Adrenal gland (tissue), 12 donors: ENCODE results near the gene BRD4. TPM values are rescaled to one million over a fixed set of nuclear protein-coding genes. Genes with fewer than 3 reads are reported as not detected.

Experiments
- DNase-seq, 7 donors: peaks; one replicate each; pipeline ENCODE4 v3.0.0-alpha.2; 2019 to 2020
- H3K27ac ChIP-seq, 5 donors: fragments of 200-600 bp; sonication (generic) in 4 of 5; 1 replicate in 3 of 5; 2 replicates in 2 of 5; pipeline versions ENCODE4 v1.5.1 to v1.8.0; 2016 to 2020; ENCODE audit warnings: mild to moderate bottlenecking in 1 of 5
- H3K27me3 ChIP-seq: fragments of 200-600 bp; 2 replicates; pipeline ENCODE4 v1.8.0; 2021
- H3K36me3 ChIP-seq, 2 donors: fragments of 200-600 bp; replicated peaks in 1 of 2; 1 replicate in 1 of 2; 2 replicates in 1 of 2; pipeline versions ENCODE4 v1.5.1 to v1.8.0; 2018 to 2022
- H3K4me1 ChIP-seq, 2 donors: fragments of 200-600 bp; replicated peaks in 1 of 2; 1 replicate in 1 of 2; 2 replicates in 1 of 2; pipeline versions ENCODE4 v1.5.1 to v1.8.0; 2018 to 2021
- H3K4me3 ChIP-seq, 4 donors: fragments of 200-600 bp; sonication (generic) in 3 of 4; one replicate each; pipeline ENCODE4 v1.5.1; 2016 to 2018
- H3K9me3 ChIP-seq, 3 donors: fragments of 200-600 bp; sonication (generic) in 1 of 3; replicated peaks in 1 of 3; 1 replicate in 2 of 3; 2 replicates in 1 of 3; pipeline versions ENCODE4 v1.5.1 to v1.8.0; 2016 to 2021
- POLR2A ChIP-seq, 2 donors: fragments of 450-650 bp; IDR thresholded peaks; one replicate each; pipeline ENCODE4 v1.6.1; 2017; ENCODE audit warnings: antibody characterized with exemption in 2 of 2, mild to moderate bottlenecking in 2 of 2, moderate library complexity in 1 of 2
- WGBS, 4 donors: extraction: QIAGEN DNeasy Blood & Tissue Kit in 2 of 4; methylation state at CpG; one replicate each; pipeline versions ENCODE4 v1.1.5 to v1.1.7; 2013 to 2017; 5-methylcytosine and 5-hydroxymethylcytosine counted together
- intact Hi-C, 2 donors: fragments of 100-400 bp; cut with DNase I; formaldehyde crosslinking; loops; one replicate each; pipeline versions ENCODE4 v1.14.1 to v1.15.0; 2022 to 2023
- polyA plus RNA-seq, 3 donors: library from polyadenylated mRNA; stranded (reverse); fragments of 200-250 nt in 2 of 3; fragments of 350-450 nt in 1 of 3; fragmentation: Illumina TruSeq in 1 of 3; extraction: RNeasy Lipid Tissue Mini Kit (QIAGEN cat#74804) in 1 of 3; gene quantifications; one replicate each; pipeline ENCODE4 v1.2.3, GENCODE V29; 2013 to 2014
- total RNA-seq, 9 donors: library from RNA; depleted of rRNA in 4 of 9; stranded (reverse); fragments of >200 nt in 4 of 9; fragments of 120-200 nt in 1 of 9; fragmentation: NEBNext Ultra II Directional in 1 of 9; extraction: Animal tissue kit (Norgen Biotek cat#: 25700) in 1 of 9; gene quantifications; one replicate each; pipeline versions ENCODE4 v1.1.0 to v1.2.4, GENCODE V29; 2013 to 2023
- TF ChIP-seq, protein P1 (sequence below), 6 experiments: fragments of 450-650 bp in 4 of 6; fragments of 200-600 bp in 2 of 6; sonication (generic) in 1 of 6; IDR thresholded peaks; 1 replicate in 5 of 6; 2 replicates in 1 of 6; pipeline versions ENCODE4 v1.5.1 to v1.8.0; 2016 to 2021; ENCODE audit warnings: antibody characterized with exemption in 6 of 6, mild to moderate bottlenecking in 2 of 6, moderate library complexity in 1 of 6
- donor health status: healthy with polysubstance abuse.
- donor health status: Bipolar disorder and iron deficiency.
- donor health status: DM: yes; HTN: yes; CAD: no.
- donor health status: DM: no; HTN: no; CAD: no.
- donor health status: DM: no; HTN: no; CAD: no.
- donor health status: DM: yes; HTN: yes; CAD: no.

The BRD4 gene
- total and polyA plus RNA-seq, 12 donors: 10.1 to 109 (median 34.9) TPM

DNA sequence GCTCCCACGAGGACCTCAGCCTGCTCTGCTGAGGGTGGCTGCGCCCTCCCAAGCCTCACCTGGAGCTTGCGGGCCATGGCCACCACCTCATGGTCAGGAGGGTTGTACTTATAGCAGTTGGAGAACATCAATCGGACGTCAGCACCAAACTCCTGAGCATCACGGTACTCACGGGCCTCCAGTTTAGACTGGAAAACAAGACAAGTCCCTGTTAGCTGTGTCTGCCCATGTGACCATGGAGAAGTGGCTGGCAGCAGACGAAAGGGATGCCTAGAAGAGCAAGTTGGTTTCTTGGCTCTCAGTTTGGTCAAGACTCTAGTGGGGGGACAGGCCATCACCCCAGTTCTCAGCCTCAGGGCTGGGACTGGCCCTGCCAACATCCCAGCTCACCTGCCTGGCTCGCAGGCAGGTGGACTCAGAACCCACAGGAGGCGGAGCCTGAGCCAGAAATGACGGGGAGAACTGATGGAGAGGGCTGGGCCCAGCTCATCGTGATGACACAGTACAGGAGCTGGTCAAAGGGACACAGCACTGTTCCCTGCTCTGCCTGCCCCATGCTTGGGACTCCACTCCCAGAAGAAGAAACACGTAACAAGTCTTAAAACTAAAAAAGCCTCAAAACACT is 68.9 kb downstream of the BRD4 start:
- Histone ChIP-seq H3K4me3 (no peak overlapping the region), H3K27ac (peak overlapping the region in 2 of 5 donors; percentile 88 to 91), H3K27me3 (no peaks in the 10 kb centered on the region), H3K4me1 (peaks cover 26 to 39% of the 10 kb centered on the region in 2 donors), H3K36me3 (peaks cover 0 to 91% of the 10 kb centered on the region in 2 donors), H3K9me3 (no peaks in the 10 kb centered on the region)
- DNase-seq: no peak
- WGBS, 4 donors: 69 to 77% (median 72%) methylated on average over 10 to 13 of the region's 13 CpGs
- intact Hi-C loops: loop anchor here (5.0 to 10.0 kb wide), 2 partner anchors 69 to 291 kb away; partner anchors contain the start of gene BRD4 (in 1 of the 2)
- TF ChIP-seq, protein P1, sequence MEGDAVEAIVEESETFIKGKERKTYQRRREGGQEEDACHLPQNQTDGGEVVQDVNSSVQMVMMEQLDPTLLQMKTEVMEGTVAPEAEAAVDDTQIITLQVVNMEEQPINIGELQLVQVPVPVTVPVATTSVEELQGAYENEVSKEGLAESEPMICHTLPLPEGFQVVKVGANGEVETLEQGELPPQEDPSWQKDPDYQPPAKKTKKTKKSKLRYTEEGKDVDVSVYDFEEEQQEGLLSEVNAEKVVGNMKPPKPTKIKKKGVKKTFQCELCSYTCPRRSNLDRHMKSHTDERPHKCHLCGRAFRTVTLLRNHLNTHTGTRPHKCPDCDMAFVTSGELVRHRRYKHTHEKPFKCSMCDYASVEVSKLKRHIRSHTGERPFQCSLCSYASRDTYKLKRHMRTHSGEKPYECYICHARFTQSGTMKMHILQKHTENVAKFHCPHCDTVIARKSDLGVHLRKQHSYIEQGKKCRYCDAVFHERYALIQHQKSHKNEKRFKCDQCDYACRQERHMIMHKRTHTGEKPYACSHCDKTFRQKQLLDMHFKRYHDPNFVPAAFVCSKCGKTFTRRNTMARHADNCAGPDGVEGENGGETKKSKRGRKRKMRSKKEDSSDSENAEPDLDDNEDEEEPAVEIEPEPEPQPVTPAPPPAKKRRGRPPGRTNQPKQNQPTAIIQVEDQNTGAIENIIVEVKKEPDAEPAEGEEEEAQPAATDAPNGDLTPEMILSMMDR (IDR thresholded peaks at IDR 0.05): no peak
- no peak for TF ChIP-seq POLR2A (IDR thresholded peaks at IDR 0.05)

GRCh38 chr19:15262011-15262410 is 70.3 kb downstream of the BRD4 start:
- no peak for TF ChIP-seq POLR2A (IDR thresholded peaks at IDR 0.05)
- TF ChIP-seq, protein P1 (IDR thresholded peaks at IDR 0.05): no peak
- intact Hi-C loops: loop anchor here (5.0 to 10.0 kb wide), 2 partner anchors 70 to 293 kb away; partner anchors contain the start of gene BRD4 (in 1 of the 2)
- peaks cover 0 to 96% of the 10 kb centered on the region in 2 donors for H3K36me3 ChIP-seq
- peaks cover 22 to 31% of the 10 kb centered on the region in 2 donors for H3K4me1 ChIP-seq
- 73 to 84% (median 82%) methylated on average over 4 of the region's 4 CpGs; no CpG with 5 or more reads in 1 of the 4 donors for WGBS, 4 donors
- DNase-seq: no peak
- H3K4me3 ChIP-seq: no peak overlapping the region
- no peak overlapping the region for H3K27ac ChIP-seq
- no peaks in the 10 kb centered on the region for H3K27me3 ChIP-seq
- no peaks in the 10 kb centered on the region for H3K9me3 ChIP-seq

DNA sequence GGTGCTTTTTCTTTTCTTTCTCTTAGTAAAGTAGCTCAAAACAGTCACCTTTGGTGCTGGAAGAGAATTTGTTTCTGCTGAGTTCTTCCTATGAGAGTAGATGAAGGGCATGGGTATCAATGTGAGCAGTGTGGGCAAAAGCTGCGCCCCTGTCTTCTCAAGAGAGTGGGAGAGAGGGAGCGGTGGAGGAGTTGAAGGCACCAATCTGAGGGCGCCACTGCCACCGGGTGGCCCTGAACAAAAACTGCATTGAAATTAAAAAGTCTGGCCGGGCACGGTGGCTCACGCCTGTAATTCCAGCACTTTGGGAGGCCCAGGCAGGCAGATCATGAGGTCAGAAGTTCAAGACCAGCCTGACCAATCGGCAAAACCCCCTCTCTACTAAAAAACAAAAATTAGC is 71.4 kb downstream of the BRD4 start:
- intact Hi-C loops: loop anchor here (5.0 to 10.0 kb wide), 2 partner anchors 71 to 294 kb away; partner anchors contain the start of gene BRD4 (in 1 of the 2)
- Histone ChIP-seq H3K9me3 (no peaks in the 10 kb centered on the region), H3K27me3 (no peaks in the 10 kb centered on the region), H3K27ac (no peak overlapping the region), H3K4me3 (no peak overlapping the region), H3K36me3 (peaks cover 0 to 96% of the 10 kb centered on the region in 2 donors), H3K4me1 (peaks cover 17 to 22% of the 10 kb centered on the region in 2 donors)
- TF ChIP-seq POLR2A (IDR thresholded peaks at IDR 0.05): no peak
- TF ChIP-seq, protein P1 (IDR thresholded peaks at IDR 0.05): peak in 2 of 6 experiments; percentile 13 to 23
- no peak for DNase-seq
- 77 to 82% (median 80%) methylated on average over 8 of the region's 8 CpGs for WGBS, 4 donors

DNA sequence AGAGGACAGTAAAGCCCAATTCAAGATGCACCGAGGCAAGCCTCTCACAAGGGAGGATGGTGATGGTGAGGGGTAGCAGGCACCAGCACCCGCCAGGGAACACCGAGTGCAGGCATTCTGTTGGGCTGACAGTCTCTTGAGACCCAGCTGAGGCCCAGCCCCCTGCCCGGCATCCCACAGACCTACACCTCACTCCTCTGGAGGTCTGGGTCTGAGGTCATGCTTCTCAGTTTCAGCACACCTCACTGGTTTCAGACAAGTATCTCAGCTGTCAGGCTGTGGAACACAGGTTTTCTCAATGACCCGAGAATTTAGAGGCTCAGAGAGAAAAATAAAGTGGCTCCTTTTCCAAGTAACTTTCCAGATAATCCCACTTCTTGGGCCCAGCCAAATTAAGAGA is 72.4 kb downstream of the BRD4 start:
- WGBS, 4 donors: 52 to 85% (median 78%) methylated on average over 3 to 5 of the region's 5 CpGs
- intact Hi-C loops: loop anchor here (5.0 to 10.0 kb wide), 3 partner anchors 72 to 295 kb away; partner anchors contain the start of gene BRD4 (in 1 of the 2)

More for the DNA sequence above, 72.4 kb downstream of the BRD4 start:
- no peak for TF ChIP-seq POLR2A (IDR thresholded peaks at IDR 0.05)
- no peaks in the 10 kb centered on the region for H3K27me3 ChIP-seq
- H3K27ac ChIP-seq: no peak overlapping the region
- H3K9me3 ChIP-seq: no peaks in the 10 kb centered on the region
- peaks cover 0 to 100% of the 10 kb centered on the region in 2 donors for H3K36me3 ChIP-seq
- no peak overlapping the region for H3K4me3 ChIP-seq
- peaks cover 7 to 11% of the 10 kb centered on the region in 2 donors for H3K4me1 ChIP-seq
- no peak for DNase-seq
